HFFc6 (cell line): Measurements from ENCODE around the gene BRIP1. TPM values are rescaled to one million over a fixed set of nuclear protein-coding genes. Genes with fewer than 3 reads are reported as not detected.
A peak's percentile ranks its signal among the peaks of the same experiment; 100 is the strongest.

ENCODE experiments used
- DNase-seq: peaks from one replicate; pipeline ENCODE4 v3.0.0-alpha.2; 2018
- H3K27ac Mint-ChIP-seq: 2 replicates; pipeline ENCODE4 v1.8.0; 2020; ENCODE audit warnings: mild to moderate bottlenecking, mixed read lengths
- H3K27me3 Mint-ChIP-seq: 2 replicates; pipeline ENCODE4 v1.8.0; 2021; ENCODE audit warnings: mild to moderate bottlenecking, moderate library complexity, mixed read lengths; ENCODE audit not compliant: insufficient read depth
- H3K36me3 Mint-ChIP-seq: 2 replicates; pipeline ENCODE4 v1.8.0; 2021; ENCODE audit warnings: low read depth, mixed read lengths
- H3K4me1 Mint-ChIP-seq: 2 replicates; pipeline ENCODE4 v1.8.0; 2020; ENCODE audit warnings: low read depth, mixed read lengths
- H3K4me3 Mint-ChIP-seq: 2 replicates; pipeline ENCODE4 v1.8.0; 2020; ENCODE audit warnings: mild to moderate bottlenecking, moderate library complexity, mixed read lengths
- H3K9me3 Mint-ChIP-seq: 2 replicates; pipeline ENCODE4 v1.8.0; 2020; ENCODE audit warnings: mild to moderate bottlenecking, mixed read lengths
- total RNA-seq, 6 experiments: library from RNA; stranded (reverse); fragmentation: NEBNext Ultra II Directional; extraction: Animal tissue kit (Norgen Biotek cat#: 25700); gene quantifications; 2 replicates in 1 of 6; 3 replicates in 5 of 6; pipeline ENCODE4 v1.2.3, GENCODE V29; 2021
- TF ChIP-seq, protein P1 (sequence below): fragments of 200-600 bp; sonication (generic); IDR thresholded peaks from 2 replicates; pipeline ENCODE4 v1.5.0; 2021; ENCODE audit warnings: antibody characterized with exemption, mild to moderate bottlenecking

The BRIP1 gene
- total RNA-seq, 6 experiments from 2014 or later = 4.6 to 9.7 (median 8.5) TPM

- H3K9me3 Mint-ChIP-seq = no peaks in the 10 kb centered on the region
Measured at GRCh38 chr17:61814485-61814884, 48.8 kb downstream of the BRIP1 start.

DNA sequence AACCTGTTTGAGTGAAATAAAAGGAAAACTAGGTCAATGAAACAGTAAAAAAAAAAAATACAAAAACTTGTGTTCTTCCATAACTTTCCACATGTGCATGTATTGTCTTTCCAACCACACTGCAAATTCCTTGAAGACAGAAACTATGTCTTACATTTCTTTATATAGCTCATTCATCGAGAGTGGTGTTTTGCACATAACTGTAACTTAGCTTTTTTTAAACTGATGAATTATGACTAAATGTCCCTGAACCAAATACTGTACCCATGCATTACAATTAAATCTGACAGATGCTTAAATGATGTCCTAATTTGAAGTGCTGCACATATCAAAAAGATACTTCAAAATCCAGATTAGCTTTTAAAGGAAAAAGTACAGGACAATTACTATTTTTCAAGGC, 50.1 kb downstream of the BRIP1 start:
- no peak for DNase-seq

More at GRCh38 chr17:61814485-61814884, 48.8 kb downstream of the BRIP1 start:
- Mint-ChIP-seq H3K4me1 (peaks cover 35% of the 10 kb centered on the region), H3K36me3 (peaks cover 13% of the 10 kb centered on the region), H3K27me3 (no peaks in the 10 kb centered on the region; the same call in 1 of the 2 replicates), H3K4me3 (no peak overlapping the region), H3K27ac (no peak overlapping the region)
- no peak for DNase-seq
- TF ChIP-seq, protein P1, sequence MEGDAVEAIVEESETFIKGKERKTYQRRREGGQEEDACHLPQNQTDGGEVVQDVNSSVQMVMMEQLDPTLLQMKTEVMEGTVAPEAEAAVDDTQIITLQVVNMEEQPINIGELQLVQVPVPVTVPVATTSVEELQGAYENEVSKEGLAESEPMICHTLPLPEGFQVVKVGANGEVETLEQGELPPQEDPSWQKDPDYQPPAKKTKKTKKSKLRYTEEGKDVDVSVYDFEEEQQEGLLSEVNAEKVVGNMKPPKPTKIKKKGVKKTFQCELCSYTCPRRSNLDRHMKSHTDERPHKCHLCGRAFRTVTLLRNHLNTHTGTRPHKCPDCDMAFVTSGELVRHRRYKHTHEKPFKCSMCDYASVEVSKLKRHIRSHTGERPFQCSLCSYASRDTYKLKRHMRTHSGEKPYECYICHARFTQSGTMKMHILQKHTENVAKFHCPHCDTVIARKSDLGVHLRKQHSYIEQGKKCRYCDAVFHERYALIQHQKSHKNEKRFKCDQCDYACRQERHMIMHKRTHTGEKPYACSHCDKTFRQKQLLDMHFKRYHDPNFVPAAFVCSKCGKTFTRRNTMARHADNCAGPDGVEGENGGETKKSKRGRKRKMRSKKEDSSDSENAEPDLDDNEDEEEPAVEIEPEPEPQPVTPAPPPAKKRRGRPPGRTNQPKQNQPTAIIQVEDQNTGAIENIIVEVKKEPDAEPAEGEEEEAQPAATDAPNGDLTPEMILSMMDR = no peak

GRCh38 chr17:61812747-61813146, 50.6 kb downstream of the BRIP1 start:
- Mint-ChIP-seq H3K27ac (peak overlapping the region; percentile 20; the same call in 1 of the 2 replicates), H3K4me3 (no peak overlapping the region), H3K27me3 (no peaks in the 10 kb centered on the region; the same call in 1 of the 2 replicates), H3K4me1 (peaks cover 45% of the 10 kb centered on the region), H3K9me3 (no peaks in the 10 kb centered on the region), H3K36me3 (peaks cover 14% of the 10 kb centered on the region)
- TF ChIP-seq, protein P1 = no peak
- no peak for DNase-seq

More for the DNA sequence above, 50.1 kb downstream of the BRIP1 start:
- Mint-ChIP-seq H3K9me3 (no peaks in the 10 kb centered on the region), H3K27me3 (no peaks in the 10 kb centered on the region; the same call in 1 of the 2 replicates), H3K36me3 (peaks cover 14% of the 10 kb centered on the region), H3K4me3 (no peak overlapping the region), H3K27ac (peak overlapping the region; percentile 20; the same call in 1 of the 2 replicates), H3K4me1 (peaks cover 42% of the 10 kb centered on the region)
- TF ChIP-seq, protein P1 = no peak

DNA sequence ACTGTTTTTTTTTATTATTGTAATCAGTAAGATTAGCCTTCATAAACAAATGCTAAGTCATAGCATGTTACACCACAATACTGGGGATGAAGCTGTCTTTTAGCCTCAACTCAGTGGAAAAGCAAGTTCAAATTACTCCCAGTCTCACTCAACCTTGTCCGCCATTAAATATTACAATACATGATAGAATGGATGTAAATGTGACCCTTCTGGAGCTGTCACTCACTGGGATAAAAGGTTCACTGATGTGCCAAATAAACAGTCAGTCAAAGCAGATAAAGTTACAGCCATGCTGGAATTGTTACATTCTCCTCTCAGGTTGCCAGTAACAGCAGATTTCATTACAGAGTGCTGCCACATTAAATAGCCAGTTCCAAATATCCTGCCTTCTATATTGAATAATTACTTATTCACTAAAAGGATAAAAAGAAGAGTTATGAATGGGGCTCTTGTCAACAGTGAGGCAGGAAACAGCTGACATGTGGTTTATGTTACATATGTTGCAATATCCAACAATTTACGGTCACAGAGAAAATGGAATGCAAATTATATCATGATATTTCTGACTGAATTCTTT, 53.4 kb downstream of the BRIP1 start:
- H3K27me3 Mint-ChIP-seq = no peaks in the 10 kb centered on the region
- H3K27ac Mint-ChIP-seq = peak overlapping the region; percentile 75
- TF ChIP-seq, protein P1 = no peak
- peaks cover 20% of the 10 kb centered on the region for H3K36me3 Mint-ChIP-seq
- DNase-seq = peak; percentile 9
- H3K4me1 Mint-ChIP-seq = peaks cover 63% of the 10 kb centered on the region
- no peak overlapping the region for H3K4me3 Mint-ChIP-seq
- H3K9me3 Mint-ChIP-seq = no peaks in the 10 kb centered on the region

DNA sequence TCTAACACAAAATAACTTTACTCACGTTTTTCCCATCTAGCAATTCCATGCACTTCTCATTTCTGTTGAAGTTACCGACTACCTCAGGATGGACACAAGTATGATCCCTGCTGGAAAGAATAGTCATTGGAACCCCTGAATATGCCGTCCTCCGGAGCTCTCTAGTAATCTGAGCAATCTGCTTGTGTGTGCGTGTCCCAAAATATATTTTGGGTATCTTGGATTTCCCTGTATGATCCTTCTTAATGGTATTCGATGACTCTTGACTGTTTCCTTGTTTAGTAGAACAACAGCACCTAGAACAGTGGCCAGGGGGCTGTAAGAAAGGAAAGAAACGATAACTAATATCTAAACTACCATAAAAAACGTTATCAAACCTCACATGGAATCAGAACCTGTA, 54.9 kb downstream of the BRIP1 start:
- Mint-ChIP-seq H3K4me1 (peaks cover 62% of the 10 kb centered on the region), H3K36me3 (peaks cover 13% of the 10 kb centered on the region; the same call in 1 of the 2 replicates), H3K9me3 (no peaks in the 10 kb centered on the region)

More for the DNA sequence above, 54.9 kb downstream of the BRIP1 start:
- Mint-ChIP-seq H3K27me3 (no peaks in the 10 kb centered on the region), H3K27ac (no peak overlapping the region), H3K4me3 (no peak overlapping the region)
- TF ChIP-seq, protein P1 = no peak
- DNase-seq = no peak
